Astrocyte (in vitro differentiated cells and primary cell): ENCODE measurements around the gene ZNF407.

Experiments
- EZH2 ChIP-seq: IDR thresholded peaks from 2 replicates; pipeline ENCODE4 v1.6.1; 2012; ENCODE audit warnings: mild to moderate bottlenecking, low read length, inconsistent platforms; ENCODE audit not compliant: insufficient read depth
- TF ChIP-seq, protein P1 (sequence below): IDR thresholded peaks from 2 replicates; pipeline ENCODE4 v1.5.1; 2011; ENCODE audit warnings: low read depth, mild to moderate bottlenecking, inconsistent platforms, low read length, moderate library complexity; ENCODE audit not compliant: insufficient read depth

DNA sequence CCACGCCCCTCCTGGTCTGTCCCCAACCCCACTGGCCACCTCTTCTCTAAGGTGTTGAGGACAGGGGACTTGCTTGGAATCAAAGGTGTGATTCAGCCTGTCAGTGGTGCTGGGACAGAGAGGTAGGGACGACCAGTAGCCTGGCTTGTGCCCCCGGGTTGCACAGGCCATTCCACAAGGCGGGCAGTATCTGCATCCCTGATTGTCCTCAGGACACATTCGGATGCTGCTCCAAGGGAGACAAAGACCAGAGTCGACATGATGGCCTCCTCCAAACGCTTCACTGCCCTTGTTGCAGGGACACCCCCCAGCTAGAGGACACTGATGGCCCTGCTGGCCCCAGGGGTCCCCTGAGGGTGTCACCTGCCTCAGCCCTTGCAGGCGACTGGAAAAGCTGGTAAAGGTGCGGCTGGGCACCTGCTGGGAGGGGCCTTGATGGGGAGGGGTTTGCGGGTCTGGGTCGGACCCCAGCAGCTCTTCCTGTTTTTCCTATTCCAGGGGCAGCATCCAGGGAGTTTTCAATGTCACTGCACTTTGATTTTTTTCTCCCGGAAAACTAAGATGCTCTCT, 513.3 kb downstream of the ZNF407 start:
- TF ChIP-seq EZH2: no peak
- TF ChIP-seq, protein P1, sequence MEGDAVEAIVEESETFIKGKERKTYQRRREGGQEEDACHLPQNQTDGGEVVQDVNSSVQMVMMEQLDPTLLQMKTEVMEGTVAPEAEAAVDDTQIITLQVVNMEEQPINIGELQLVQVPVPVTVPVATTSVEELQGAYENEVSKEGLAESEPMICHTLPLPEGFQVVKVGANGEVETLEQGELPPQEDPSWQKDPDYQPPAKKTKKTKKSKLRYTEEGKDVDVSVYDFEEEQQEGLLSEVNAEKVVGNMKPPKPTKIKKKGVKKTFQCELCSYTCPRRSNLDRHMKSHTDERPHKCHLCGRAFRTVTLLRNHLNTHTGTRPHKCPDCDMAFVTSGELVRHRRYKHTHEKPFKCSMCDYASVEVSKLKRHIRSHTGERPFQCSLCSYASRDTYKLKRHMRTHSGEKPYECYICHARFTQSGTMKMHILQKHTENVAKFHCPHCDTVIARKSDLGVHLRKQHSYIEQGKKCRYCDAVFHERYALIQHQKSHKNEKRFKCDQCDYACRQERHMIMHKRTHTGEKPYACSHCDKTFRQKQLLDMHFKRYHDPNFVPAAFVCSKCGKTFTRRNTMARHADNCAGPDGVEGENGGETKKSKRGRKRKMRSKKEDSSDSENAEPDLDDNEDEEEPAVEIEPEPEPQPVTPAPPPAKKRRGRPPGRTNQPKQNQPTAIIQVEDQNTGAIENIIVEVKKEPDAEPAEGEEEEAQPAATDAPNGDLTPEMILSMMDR: no peak
